Calu3 (cell line): ENCODE data around the gene CETP. TPM values are rescaled to one million over a fixed set of nuclear protein-coding genes. Genes with fewer than 3 reads are reported as not detected.
"Not testable (repeated sequence)": the region's sequence is repeated elsewhere in the genome, so short reads cannot be mapped to it uniquely, and the experiment has no call there.

ENCODE experiments used
- BruUV-seq: library from RNA; stranded (reverse); fragments of 400-500 nt; replicated peaks from 2 replicates; lab custom pipeline; 2021; lab: Mats Ljungman, UMichigan
- CTCF ChIA-PET: fragments of 300-600 bp; sonication (Branson Sonifier 250); formaldehyde crosslinking; loops from one replicate; lab custom pipeline; 2022; ENCODE audit warnings: antibody characterized with exemption; lab: Charles Lee
- DNase-seq: peaks from one replicate; pipeline ENCODE4 v3.0.0; 2022
- H3K27ac Mint-ChIP-seq: one replicate; pipeline ENCODE4 v1.8.0; 2022; ENCODE audit warnings: mixed read lengths; ENCODE audit not compliant: unreplicated experiment
- H3K27me3 Mint-ChIP-seq: one replicate; pipeline ENCODE4 v1.8.0; 2022; ENCODE audit warnings: mixed read lengths; ENCODE audit not compliant: unreplicated experiment
- H3K36me3 Mint-ChIP-seq: one replicate; pipeline ENCODE4 v1.8.0; 2022; ENCODE audit warnings: mild to moderate bottlenecking, moderate library complexity, mixed read lengths; ENCODE audit not compliant: insufficient read depth, unreplicated experiment
- H3K4me1 Mint-ChIP-seq: one replicate; pipeline ENCODE4 v1.8.0; 2022; ENCODE audit warnings: mild to moderate bottlenecking, low read depth, mixed read lengths; ENCODE audit not compliant: unreplicated experiment
- H3K4me3 Mint-ChIP-seq: one replicate; pipeline ENCODE4 v1.8.0; 2022; ENCODE audit warnings: mild to moderate bottlenecking, low read depth, moderate library complexity, mixed read lengths; ENCODE audit not compliant: unreplicated experiment
- H3K9me3 Mint-ChIP-seq: one replicate; pipeline ENCODE4 v1.8.0; 2022; ENCODE audit warnings: low read depth, mixed read lengths; ENCODE audit not compliant: unreplicated experiment
- intact Hi-C: fragments of 100-400 bp; cut with micrococcal nuclease; formaldehyde crosslinking; loops from one replicate; pipeline ENCODE4 v1.10.0; 2022; ENCODE audit not compliant: unreplicated experiment
- total RNA-seq: library from RNA; stranded (reverse); gene quantifications from 2 replicates; pipeline ENCODE4 v1.2.3, GENCODE V29; 2022
- TF ChIP-seq, protein P1 (sequence below): fragments of 200-600 bp; IDR thresholded peaks from one replicate; pipeline ENCODE4 v1.8.0; 2022; ENCODE audit warnings: antibody characterized with exemption; ENCODE audit not compliant: unreplicated experiment

The CETP gene
- total RNA-seq, 1 experiment from 2014 or later, result not detected

GRCh38 chr16:56970934-56971767, 9.4 kb downstream of the CETP start:
- no peak overlapping the region for H3K4me3 Mint-ChIP-seq
- H3K36me3 Mint-ChIP-seq, result no peaks in the 10 kb centered on the region
- no peaks in the 10 kb centered on the region for H3K9me3 Mint-ChIP-seq
- CTCF ChIA-PET, result no interaction called here
- no peak for DNase-seq
- TF ChIP-seq, protein P1, sequence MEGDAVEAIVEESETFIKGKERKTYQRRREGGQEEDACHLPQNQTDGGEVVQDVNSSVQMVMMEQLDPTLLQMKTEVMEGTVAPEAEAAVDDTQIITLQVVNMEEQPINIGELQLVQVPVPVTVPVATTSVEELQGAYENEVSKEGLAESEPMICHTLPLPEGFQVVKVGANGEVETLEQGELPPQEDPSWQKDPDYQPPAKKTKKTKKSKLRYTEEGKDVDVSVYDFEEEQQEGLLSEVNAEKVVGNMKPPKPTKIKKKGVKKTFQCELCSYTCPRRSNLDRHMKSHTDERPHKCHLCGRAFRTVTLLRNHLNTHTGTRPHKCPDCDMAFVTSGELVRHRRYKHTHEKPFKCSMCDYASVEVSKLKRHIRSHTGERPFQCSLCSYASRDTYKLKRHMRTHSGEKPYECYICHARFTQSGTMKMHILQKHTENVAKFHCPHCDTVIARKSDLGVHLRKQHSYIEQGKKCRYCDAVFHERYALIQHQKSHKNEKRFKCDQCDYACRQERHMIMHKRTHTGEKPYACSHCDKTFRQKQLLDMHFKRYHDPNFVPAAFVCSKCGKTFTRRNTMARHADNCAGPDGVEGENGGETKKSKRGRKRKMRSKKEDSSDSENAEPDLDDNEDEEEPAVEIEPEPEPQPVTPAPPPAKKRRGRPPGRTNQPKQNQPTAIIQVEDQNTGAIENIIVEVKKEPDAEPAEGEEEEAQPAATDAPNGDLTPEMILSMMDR, result no peak
- H3K4me1 Mint-ChIP-seq, result no peaks in the 10 kb centered on the region
- H3K27ac Mint-ChIP-seq, result no peak overlapping the region
- no TSS peak for BruUV-seq
- peaks cover 61% of the 10 kb centered on the region for H3K27me3 Mint-ChIP-seq
- intact Hi-C loops, result no loop called here

DNA sequence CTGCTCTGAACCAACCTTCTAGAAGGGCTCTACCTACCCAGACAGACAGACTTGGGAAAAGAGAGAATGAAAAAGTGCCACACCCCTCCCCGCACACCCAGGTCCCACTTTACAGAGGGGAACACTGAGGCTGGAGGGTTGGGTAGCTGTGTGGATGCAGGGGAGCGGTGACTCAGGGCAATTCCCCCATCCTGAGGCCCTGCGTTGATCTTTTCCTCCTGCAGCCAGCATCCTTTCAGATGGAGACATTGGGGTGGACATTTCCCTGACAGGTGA, 10.0 kb downstream of the CETP start:
- Mint-ChIP-seq H3K9me3 (no peaks in the 10 kb centered on the region), H3K27ac (no peak overlapping the region), H3K27me3 (peaks cover 66% of the 10 kb centered on the region), H3K4me3 (no peak overlapping the region), H3K4me1 (no peaks in the 10 kb centered on the region), H3K36me3 (no peaks in the 10 kb centered on the region)
- BruUV-seq, result no TSS peak
- no peak for DNase-seq
- CTCF ChIA-PET, result interaction anchor here (0.8 kb wide), 1 partner anchor 12 kb away, joined by 3 read pairs; no protein-coding TSS in a partner anchor
- intact Hi-C loops, result no loop called here
- TF ChIP-seq, protein P1, result no peak

DNA sequence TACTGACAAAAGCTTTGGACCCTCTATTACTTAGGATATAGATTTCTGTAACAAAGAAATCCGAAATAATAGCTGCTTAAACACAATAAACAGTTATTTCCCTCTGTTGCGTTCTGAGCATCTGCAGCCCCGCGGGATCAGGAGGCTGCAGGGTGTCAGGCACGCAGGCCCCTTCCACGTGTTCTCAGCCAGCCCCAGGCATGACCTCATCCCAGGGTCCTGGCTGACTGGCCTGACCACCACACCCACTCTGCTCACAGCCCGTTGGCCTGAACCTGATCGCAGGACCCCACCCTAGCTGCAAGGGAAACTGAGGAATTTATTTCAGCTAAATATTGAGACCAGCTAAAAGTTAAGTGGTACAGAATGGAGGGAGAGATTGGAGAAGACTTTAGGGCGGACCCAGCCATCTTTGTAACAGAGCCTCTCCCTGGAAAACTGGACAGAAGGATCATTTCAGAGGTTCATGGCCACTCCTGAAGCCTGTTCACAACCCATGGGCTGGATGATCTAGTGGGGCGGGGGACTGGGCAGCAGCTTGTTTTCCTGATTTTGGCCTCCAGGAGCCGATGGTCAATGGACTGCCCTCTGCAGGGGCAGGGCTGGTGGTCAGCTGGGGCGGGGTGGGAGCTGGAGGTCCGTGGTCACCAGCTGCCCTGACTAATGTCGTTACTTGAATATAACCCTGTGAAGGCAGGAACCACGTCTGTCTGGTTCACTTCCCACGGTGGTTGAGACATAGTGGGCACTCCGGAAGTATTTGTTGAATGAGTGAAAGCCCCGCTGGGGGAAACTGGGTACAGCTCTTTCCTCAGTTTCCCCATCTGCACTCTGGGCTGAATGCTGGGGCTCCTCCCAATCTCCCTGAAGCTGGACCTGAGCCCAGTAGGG, 10.9 kb downstream of the CETP start:
- DNase-seq, result no peak
- TF ChIP-seq, protein P1, result no peak
- no peaks in the 10 kb centered on the region for H3K9me3 Mint-ChIP-seq
- H3K36me3 Mint-ChIP-seq, result no peaks in the 10 kb centered on the region
- peaks cover 76% of the 10 kb centered on the region for H3K27me3 Mint-ChIP-seq
- H3K4me1 Mint-ChIP-seq, result no peaks in the 10 kb centered on the region
- intact Hi-C loops, result no loop called here
- BruUV-seq, result no TSS peak
- H3K4me3 Mint-ChIP-seq, result no peak overlapping the region
- CTCF ChIA-PET, result interaction anchor here (0.8 kb wide), 1 partner anchor 11 kb away, joined by 3 read pairs; no protein-coding TSS in a partner anchor
- no peak overlapping the region for H3K27ac Mint-ChIP-seq

DNA sequence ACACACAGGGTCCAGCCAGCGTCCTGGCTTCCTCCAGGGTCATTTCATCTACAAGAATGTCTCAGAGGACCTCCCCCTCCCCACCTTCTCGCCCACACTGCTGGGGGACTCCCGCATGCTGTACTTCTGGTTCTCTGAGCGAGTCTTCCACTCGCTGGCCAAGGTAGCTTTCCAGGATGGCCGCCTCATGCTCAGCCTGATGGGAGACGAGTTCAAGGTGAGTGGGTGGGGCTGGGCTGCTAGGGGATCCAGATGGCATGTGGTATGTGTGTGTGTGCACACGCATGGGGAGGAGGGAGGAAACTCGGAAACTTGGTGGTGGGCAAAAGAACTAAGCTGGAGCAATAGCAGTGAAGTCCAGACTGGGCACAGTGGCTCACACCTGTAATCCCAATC, 11.5 kb downstream of the CETP start:
- no peaks in the 10 kb centered on the region for H3K4me1 Mint-ChIP-seq
- intact Hi-C loops, result no loop called here
- no TSS peak for BruUV-seq

GRCh38 chr16:56973899-56974298, 12.1 kb downstream of the CETP start:
- intact Hi-C loops, CTCF ChIA-PET: not testable (repeated sequence)

More for the DNA sequence above, 11.5 kb downstream of the CETP start:
- no peak overlapping the region for H3K4me3 Mint-ChIP-seq
- H3K36me3 Mint-ChIP-seq, result no peaks in the 10 kb centered on the region
- CTCF ChIA-PET, result no interaction called here
- no peaks in the 10 kb centered on the region for H3K9me3 Mint-ChIP-seq
- DNase-seq, result no peak
- no peak overlapping the region for H3K27ac Mint-ChIP-seq
- TF ChIP-seq, protein P1, result no peak
- H3K27me3 Mint-ChIP-seq, result peaks cover 78% of the 10 kb centered on the region

More at GRCh38 chr16:56973899-56974298, 12.1 kb downstream of the CETP start:
- not testable (repeated sequence) for BruUV-seq, H3K4me3 Mint-ChIP-seq, H3K36me3 Mint-ChIP-seq, H3K9me3 Mint-ChIP-seq, H3K27ac Mint-ChIP-seq, DNase-seq, H3K4me1 Mint-ChIP-seq
- peaks cover 75% of the 10 kb centered on the region for H3K27me3 Mint-ChIP-seq
